GM21528 (cell line): ENCODE results near the gene SEC14L1.
"Not testable (repeated sequence)": the region's sequence is repeated elsewhere in the genome, so short reads cannot be mapped to it uniquely, and the experiment has no call there.

ENCODE experiments used
- ATAC-seq: cut with Tn5 transposase; IDR thresholded peaks from one replicate; pipeline ENCODE4 v1.9.1; 2021; ENCODE audit warnings: mild to moderate bottlenecking, moderate library complexity; ENCODE audit not compliant: unreplicated experiment, low FRiP score

SEC14L1 gene

DNA sequence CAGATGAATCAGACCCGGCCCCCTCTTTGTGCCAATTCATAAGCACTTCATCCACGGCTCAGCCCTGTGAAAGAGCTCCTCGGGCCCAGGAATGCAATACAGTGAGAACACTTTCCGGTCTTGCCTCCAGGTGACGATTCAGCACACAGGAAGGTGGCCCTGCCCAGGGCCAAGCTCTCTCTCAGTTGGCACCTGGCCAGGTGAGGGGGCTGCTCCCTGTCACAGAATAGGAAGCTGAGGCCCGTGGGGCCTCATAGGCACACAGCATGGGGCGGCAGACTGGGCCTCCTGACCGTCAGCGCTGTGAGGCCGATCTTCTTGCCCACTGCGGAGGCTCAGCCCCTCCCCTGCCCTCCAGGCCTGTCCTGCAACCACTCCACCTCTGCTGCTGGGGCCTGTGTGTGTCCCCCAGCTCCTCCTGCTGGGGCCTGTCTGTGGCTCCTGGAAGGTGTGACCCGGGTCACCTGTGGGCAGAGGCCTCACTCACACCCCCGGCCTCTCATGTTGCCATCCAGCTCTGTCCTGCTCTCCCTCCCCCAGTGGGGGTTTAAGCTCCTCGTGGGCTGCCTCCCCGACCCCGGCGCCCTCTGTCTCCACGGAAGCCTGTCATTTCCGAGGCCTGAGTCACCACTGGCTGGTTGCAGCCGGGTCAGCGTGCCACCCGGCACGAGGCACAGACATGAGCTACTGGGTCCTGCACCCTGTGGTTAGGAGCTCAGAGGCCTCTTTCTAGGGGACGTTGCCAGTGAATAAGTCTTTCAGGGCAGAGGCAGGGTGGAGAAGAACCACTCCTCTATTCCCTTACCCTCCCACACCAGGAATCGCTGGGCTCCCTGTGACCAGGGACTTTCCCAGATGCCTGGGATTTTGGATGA lies 114.4 kb downstream of the SEC14L1 start:
- ATAC-seq: no peak

- ATAC-seq: not testable (repeated sequence)
Measured at GRCh38 chr17:77255970-77256369, 115.2 kb downstream of the SEC14L1 start.

- no peak for ATAC-seq
Measured at GRCh38 chr17:77256710-77257109, 115.9 kb downstream of the SEC14L1 start.

- no peak for ATAC-seq
Measured at GRCh38 chr17:77257169-77257568, 116.4 kb downstream of the SEC14L1 start.

GRCh38 chr17:77257596-77258458 lies 117.1 kb downstream of the SEC14L1 start:
- ATAC-seq: no peak

GRCh38 chr17:77258638-77259037 lies 117.9 kb downstream of the SEC14L1 start:
- no peak for ATAC-seq

- no peak for ATAC-seq
Measured at GRCh38 chr17:77264617-77265230, 124.0 kb downstream of the SEC14L1 start.

GRCh38 chr17:77266213-77266612 lies 125.4 kb downstream of the SEC14L1 start:
- ATAC-seq: no peak
